Measurements from ENCODE around the gene RCSD1. TPM values are rescaled to one million over a fixed set of nuclear protein-coding genes. Genes with fewer than 3 reads are reported as not detected.

RCSD1 gene
- total RNA-seq, 1 experiment from 2014 or later, result not detected

GRCh38 chr1:167678838-167679237, 48.8 kb downstream of the RCSD1 start:
- no TSS peak for BruUV-seq (replicated peaks)
- Histone ChIP-seq H3K27me3 (replicated peaks; ENCODE audit: insufficient read depth, low read depth, low read length, poor library complexity) (no peaks in the 10 kb centered on the region), H3K9me3 (ENCODE audit: low read depth, low read length, poor library complexity, severe bottlenecking) (no peaks in the 10 kb centered on the region), H3K4me1 (ENCODE audit: insufficient read depth, low read length, poor library complexity, severe bottlenecking) (no peaks in the 10 kb centered on the region), H3K27ac (ENCODE audit: low read depth, low read length, poor library complexity, severe bottlenecking) (no peak overlapping the region), H3K4me3 (ENCODE audit: low read depth, low read length, poor library complexity, severe bottlenecking) (no peak overlapping the region), H3K36me3 (ENCODE audit: insufficient read depth, low read length, poor library complexity, severe bottlenecking) (no peaks in the 10 kb centered on the region)
- no peak for DNase-seq (ENCODE audit: low spot score)
- POLR2A ChIA-PET (ENCODE audit: low non-redundant PET), result no interaction called here
- CTCF ChIA-PET, result interaction anchor here (0.5 kb wide), 1 partner anchor 241 kb away, joined by 9 read pairs; no protein-coding TSS in a partner anchor
- intact Hi-C loops (cut with micrococcal nuclease; ENCODE audit: unreplicated experiment), result no loop called here
- TF ChIP-seq CTCF (conservative IDR thresholded peaks at IDR 0.05; ENCODE audit: low read depth, low read length), result no peak
- TF ChIP-seq EZH2 (IDR thresholded peaks at IDR 0.05; ENCODE audit: borderline replicate concordance, low read depth, low read length, poor library complexity, severe bottlenecking), result no peak

- BruUV-seq (replicated peaks), result no TSS peak
- CTCF ChIA-PET, result no interaction called here
- no peak for TF ChIP-seq CTCF (conservative IDR thresholded peaks at IDR 0.05; ENCODE audit: low read depth, low read length)
- no peak for TF ChIP-seq EZH2 (IDR thresholded peaks at IDR 0.05; ENCODE audit: borderline replicate concordance, low read depth, low read length, poor library complexity, severe bottlenecking)
- H3K9me3 ChIP-seq (ENCODE audit: low read depth, low read length, poor library complexity, severe bottlenecking), result no peaks in the 10 kb centered on the region
- no peak overlapping the region for H3K4me3 ChIP-seq (ENCODE audit: low read depth, low read length, poor library complexity, severe bottlenecking)
- H3K4me1 ChIP-seq (ENCODE audit: insufficient read depth, low read length, poor library complexity, severe bottlenecking), result no peaks in the 10 kb centered on the region
- no peak for DNase-seq (ENCODE audit: low spot score)
- POLR2A ChIA-PET (ENCODE audit: low non-redundant PET), result no interaction called here
- intact Hi-C loops (cut with micrococcal nuclease; ENCODE audit: unreplicated experiment), result loop anchor here (10.0 kb wide), 1 partner anchor 615 kb away; no protein-coding TSS in a partner anchor
- no peaks in the 10 kb centered on the region for H3K36me3 ChIP-seq (ENCODE audit: insufficient read depth, low read length, poor library complexity, severe bottlenecking)
- H3K27ac ChIP-seq (ENCODE audit: low read depth, low read length, poor library complexity, severe bottlenecking), result no peak overlapping the region
- no peaks in the 10 kb centered on the region for H3K27me3 ChIP-seq (replicated peaks; ENCODE audit: insufficient read depth, low read depth, low read length, poor library complexity)
Observed at GRCh38 chr1:167679714-167680113, 49.7 kb downstream of the RCSD1 start.

- ChIA-PET CTCF (no interaction called here), POLR2A (ENCODE audit: low non-redundant PET) (no interaction called here)
- Histone ChIP-seq H3K4me3 (ENCODE audit: low read depth, low read length, poor library complexity, severe bottlenecking) (no peak overlapping the region), H3K4me1 (ENCODE audit: insufficient read depth, low read length, poor library complexity, severe bottlenecking) (no peaks in the 10 kb centered on the region), H3K36me3 (ENCODE audit: insufficient read depth, low read length, poor library complexity, severe bottlenecking) (no peaks in the 10 kb centered on the region), H3K27me3 (replicated peaks; ENCODE audit: insufficient read depth, low read depth, low read length, poor library complexity) (no peaks in the 10 kb centered on the region), H3K9me3 (ENCODE audit: low read depth, low read length, poor library complexity, severe bottlenecking) (no peaks in the 10 kb centered on the region), H3K27ac (ENCODE audit: low read depth, low read length, poor library complexity, severe bottlenecking) (no peak overlapping the region)
- BruUV-seq (replicated peaks), result no TSS peak
- no peak for DNase-seq (ENCODE audit: low spot score)
- intact Hi-C loops (cut with micrococcal nuclease; ENCODE audit: unreplicated experiment), result loop anchor here (10.0 kb wide), 1 partner anchor 616 kb away; no protein-coding TSS in a partner anchor
- TF ChIP-seq CTCF (conservative IDR thresholded peaks at IDR 0.05; ENCODE audit: low read depth, low read length) (no peak), EZH2 (IDR thresholded peaks at IDR 0.05; ENCODE audit: borderline replicate concordance, low read depth, low read length, poor library complexity, severe bottlenecking) (no peak)
Observed at GRCh38 chr1:167681024-167681423, 51.0 kb downstream of the RCSD1 start.

All from A673 (cell line).